ENCODE results near the gene RASSF8.

The RASSF8 gene

DNA sequence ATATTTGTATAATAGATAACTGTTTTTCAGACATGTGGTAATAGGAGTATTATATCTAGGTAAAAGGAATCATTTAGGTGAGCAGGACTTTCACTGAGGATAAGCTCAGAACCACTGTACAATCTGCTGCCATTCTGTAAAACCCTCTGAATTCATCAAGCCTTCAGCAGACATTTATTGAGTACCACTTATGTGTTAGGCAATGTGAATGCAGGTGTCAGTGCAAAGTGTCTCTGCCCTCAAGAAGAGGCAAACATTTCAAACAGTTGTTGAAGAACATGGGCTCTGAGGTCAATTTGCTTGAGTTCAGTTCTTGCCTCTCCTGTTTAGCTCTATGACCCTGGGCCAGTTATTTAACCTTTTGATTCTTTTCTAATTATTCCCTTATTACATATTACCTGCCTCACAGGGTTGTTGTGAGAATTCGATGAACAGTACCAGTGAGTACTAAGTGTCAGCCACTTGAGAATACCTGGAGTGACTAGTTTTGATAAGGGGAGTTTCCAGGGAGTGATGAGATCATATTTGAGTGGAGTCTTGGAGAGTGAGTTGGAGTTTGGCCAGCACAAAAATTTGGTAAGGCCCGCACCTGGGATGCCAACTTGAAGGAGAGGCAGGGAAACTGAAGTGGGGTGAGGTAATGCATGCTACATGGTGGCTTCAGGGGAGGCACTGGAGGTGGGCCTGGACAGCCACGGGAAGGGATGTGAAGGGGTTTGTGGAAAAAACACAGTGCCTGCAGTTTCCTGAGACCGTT is 33.7 kb downstream of the RASSF8 start:
- no peak for DNase-seq (ENCODE audit: low read depth)

GRCh38 chr12:25993901-25994651 is 35.6 kb downstream of the RASSF8 start:
- DNase-seq (ENCODE audit: low read depth): no peak

DNA sequence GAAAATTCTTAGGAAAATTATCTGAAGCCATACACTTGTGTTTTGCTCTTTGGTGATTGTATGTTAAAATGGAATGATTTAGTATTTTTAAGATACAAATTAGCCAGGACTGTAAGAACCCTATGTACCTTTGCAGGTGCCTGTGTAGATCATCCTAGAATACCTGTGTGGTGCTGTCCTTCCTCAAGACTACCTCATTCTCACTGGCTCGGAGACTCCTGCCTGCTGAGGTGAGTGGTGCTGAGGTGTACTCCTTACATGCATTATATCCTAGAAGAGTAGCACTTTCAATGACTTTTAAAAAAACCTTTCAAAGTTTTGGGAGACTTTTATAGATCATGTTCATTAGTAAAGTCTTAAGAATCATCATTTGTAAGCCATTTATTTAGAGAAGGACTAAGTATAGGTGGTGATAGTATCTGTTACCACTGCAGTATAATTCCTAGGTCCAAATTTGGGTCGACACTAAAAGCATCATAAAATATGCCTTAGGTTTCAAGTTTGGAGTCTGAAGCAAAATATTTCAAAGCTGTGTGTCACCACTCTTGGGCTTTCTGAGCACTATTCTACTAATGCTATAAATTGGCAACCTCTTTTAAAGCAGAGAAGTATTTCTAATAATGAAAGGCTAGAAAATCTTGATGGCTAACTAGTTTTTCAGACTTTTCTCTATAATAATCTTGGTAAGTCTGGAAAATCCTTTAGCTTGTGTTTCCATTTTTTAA is 36.6 kb downstream of the RASSF8 start:
- DNase-seq (ENCODE audit: low read depth): no peak

- no peak for DNase-seq (ENCODE audit: low read depth)
These were observed 37.4 kb downstream of the RASSF8 start for GRCh38 chr12:25995906-25996305.

DNA sequence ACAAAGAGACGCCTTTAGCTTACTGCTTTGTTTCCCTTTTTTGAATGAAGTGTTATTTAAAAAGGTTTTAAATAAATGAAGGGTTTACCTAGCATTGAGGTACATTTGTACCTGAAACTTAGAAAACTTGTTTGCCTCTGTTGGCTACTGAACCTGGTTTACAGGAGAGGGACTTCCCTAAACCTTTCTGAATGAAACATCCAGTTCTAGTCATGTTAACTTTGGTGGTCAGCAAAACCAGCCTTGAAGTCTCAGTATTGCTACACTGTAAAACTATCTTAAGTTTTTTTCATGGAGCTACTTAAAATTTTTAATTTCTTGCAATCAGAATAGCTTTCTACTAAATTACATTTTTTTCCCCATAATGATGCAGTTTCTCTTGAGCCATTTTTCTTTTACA is 38.2 kb downstream of the RASSF8 start:
- DNase-seq (ENCODE audit: low read depth): no peak

DNA sequence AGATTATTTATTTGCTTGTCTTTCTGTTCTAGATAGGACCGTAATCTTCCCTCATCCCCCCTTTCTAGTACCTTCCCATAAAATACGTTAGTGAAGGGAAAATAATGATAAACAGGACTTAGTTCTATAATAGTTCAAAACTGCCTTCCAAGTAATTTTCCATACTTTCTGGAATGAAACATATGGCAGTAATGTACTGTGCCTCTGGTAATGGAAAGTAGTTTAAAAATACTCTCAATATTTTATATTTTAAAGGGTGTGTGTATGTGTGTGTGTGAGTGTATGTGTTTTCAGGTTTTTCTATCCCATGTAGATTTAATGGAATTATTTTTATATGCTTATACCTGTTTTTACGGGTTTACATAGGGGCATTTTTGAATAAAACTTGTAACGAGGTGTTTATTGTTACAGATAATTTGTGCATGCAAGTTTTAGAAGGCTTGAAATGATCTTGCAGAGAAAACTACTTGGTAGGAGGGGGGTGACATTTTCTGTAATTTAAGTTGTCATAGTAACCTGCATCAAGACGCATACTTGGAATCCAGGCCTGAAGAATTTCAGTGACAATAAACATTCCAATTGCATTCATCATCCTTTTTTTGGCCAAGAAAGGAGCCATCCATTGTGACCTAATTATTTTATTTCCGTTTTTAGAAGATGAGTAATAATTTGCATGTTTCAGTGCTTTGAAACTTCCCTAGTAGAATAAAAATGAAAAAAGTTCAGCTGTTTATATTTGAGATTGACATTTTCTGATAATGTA is 38.9 kb downstream of the RASSF8 start:
- no peak for DNase-seq (ENCODE audit: low read depth)

GRCh38 chr12:26000898-26001297 is 42.4 kb downstream of the RASSF8 start:
- DNase-seq (ENCODE audit: low read depth): no peak

- DNase-seq (ENCODE audit: low read depth): no peak
These were observed 43.0 kb downstream of the RASSF8 start for GRCh38 chr12:26001530-26001929.

DNA sequence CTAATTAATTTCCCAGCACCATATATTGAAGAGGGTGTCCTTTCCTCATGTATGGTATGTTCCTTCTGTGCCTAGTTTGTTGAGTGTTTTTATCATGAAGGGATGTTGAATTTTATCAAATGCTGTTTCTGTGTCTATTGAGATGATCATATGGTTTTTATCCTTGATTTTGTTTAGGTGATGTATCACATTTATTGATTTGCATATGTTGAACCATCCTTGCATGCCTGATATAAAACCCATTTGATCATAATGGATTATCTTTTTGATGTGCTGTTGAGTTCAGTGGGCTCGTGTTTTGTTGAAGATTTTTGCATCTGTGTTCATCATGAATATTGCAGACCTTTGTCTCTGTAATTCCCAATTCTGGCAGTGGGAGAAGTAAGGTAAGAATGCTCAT is 44.6 kb downstream of the RASSF8 start:
- no peak for DNase-seq (ENCODE audit: low read depth)

DNA sequence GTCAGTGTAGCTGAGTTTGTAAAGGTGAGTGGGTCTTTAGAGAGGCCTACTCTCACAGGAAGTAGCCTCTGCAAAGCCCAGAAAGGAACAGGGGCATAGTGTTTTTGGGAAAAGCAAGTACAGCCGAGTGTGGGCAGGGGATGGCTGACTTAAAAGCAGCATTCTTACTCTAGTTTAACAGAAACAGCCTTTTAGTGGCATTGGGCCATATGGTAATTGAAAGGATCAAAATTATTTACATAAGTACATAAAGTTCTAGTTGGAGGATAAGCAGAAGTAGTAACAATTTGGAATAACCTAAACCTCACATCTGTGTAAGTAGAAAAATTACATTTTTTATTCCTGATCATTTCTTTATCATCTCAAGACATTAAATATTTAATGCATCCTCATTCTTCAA is 49.1 kb downstream of the RASSF8 start:
- no peak for DNase-seq (ENCODE audit: low read depth)

GRCh38 chr12:26009593-26009992 is 51.1 kb downstream of the RASSF8 start:
- no peak for DNase-seq (ENCODE audit: low read depth)

DNA sequence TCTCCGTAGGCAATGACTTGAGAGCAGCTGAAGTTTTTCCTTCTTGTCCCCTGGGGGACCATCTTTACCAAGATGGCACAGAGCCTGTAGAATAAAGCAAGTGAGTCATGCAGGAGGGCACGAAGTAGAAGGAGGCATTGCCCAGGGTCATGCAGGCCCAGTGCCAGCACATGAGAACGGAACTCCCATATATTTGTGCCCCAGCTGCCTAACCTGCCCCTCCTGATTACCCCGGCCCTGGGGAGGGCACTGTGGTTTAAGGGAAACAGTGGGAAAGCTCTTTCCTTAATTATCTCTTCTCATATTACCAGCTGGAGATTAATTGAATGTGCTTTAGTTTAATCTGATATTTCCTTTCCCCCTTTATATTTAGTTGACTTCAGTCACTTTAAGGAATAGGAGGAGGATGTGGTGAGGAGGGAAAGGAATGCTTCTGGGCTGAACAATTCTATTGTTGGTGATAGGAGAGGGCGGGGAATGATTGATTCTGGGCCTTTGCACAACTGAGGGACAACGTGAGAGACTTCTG is 51.9 kb downstream of the RASSF8 start:
- no peak for DNase-seq (ENCODE audit: low read depth)

GRCh38 chr12:26011099-26011498 is 52.6 kb downstream of the RASSF8 start:
- DNase-seq (ENCODE audit: low read depth): no peak

- DNase-seq (ENCODE audit: low read depth): no peak
These were observed 55.6 kb downstream of the RASSF8 start for GRCh38 chr12:26014085-26014484.

DNA sequence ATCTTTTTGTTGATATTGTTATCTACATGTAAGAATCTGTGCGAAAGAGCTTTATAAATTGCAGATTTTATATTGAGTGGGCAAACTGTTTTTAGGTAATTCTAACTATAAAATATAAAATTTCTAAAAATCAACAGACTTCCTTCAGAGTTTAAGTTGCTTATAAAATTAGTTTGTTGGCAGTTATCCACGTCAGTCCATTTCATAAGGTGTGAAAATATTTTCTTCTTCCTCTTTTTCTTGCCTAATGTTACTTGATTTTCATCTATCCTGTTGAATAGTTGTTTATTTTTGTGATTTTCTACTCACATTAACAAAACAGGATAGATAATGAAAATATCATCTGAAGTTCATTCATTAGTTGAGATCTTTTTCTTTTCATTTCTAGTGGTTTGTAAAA is 58.0 kb downstream of the RASSF8 start:
- DNase-seq (ENCODE audit: low read depth): no peak

GRCh38 chr12:26017484-26018211 is 59.2 kb downstream of the RASSF8 start:
- no peak for DNase-seq (ENCODE audit: low read depth)

DNA sequence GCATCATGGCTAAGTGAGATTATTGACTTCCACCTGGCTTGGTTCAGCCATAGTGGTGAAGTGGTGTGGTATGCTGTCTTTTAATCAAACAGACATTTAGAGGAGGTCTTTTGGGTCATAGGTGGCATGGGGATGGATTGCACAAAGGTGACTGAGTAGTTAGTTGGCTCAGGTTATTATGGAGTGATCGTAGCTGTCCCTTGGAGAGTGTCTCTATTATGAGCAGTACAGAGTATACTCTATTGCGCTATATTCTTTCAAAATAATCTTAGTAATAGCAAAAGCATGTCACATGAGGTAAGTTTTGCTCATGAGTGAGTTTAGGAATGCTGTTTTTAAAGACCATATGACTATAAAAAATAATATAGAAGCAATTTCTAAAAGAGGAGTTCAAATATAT is 60.4 kb downstream of the RASSF8 start:
- DNase-seq (ENCODE audit: low read depth): no peak

- DNase-seq (ENCODE audit: low read depth): no peak
These were observed 63.1 kb downstream of the RASSF8 start for GRCh38 chr12:26021534-26021933.

DNA sequence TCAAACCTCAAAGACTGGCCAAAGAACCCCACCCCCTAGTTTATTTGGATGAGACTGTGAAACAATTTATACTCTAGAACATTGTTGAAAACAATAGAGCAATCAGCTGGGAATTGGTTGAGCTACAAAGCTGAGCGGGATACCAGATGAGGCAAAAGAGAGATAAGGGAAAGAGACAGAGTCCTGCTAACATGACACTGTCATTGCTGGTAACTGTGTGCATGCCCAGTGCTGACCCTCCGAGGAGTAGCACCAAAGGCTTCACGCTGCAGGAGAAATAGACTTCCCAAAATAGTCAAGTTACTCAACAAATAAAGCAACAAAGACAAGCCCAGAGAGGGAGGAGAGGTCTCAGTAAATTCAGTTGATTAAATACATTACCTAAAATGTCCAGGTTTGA is 63.6 kb downstream of the RASSF8 start:
- no peak for DNase-seq (ENCODE audit: low read depth)

DNA sequence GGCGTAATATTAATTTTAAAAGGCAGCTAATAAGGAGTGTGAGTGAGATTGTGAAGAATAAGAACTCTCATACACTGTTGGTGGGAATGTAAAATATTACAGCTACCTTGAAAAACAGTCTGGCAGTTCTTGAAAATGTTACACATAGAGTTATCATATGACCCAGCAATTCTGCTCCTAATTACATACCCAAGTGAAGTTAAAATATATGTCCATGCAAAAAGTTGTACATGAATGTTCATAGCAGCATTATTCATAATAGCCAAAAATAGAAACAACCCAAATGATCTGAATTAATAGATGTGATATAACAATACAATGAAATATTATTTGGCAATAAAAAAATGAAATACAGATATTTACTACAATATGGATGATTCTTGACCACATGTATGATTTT is 68.2 kb downstream of the RASSF8 start:
- no peak for DNase-seq (ENCODE audit: low read depth)

DNA sequence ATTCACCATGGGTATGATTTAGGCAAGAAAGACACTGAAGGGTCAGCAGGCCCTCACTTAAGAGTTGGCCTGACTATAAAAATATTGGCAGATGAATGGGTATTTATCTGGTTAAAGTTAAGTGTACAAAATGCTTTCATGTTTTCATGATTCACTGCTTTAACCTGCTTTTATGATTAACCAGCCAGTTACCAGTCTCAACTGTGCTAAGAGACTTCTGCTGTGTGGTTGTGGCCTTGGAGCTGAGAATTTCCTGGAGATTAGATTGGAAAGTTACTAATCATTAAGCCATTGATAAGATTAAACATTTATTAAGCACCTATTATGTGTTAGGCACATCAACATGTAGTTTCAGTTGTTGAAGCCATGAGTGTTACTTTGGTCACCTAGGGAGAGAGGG is 68.9 kb downstream of the RASSF8 start:
- DNase-seq (ENCODE audit: low read depth): no peak
